ENCODE data around the gene PCSK9. TPM values are rescaled to one million over a fixed set of nuclear protein-coding genes. Genes with fewer than 3 reads are reported as not detected.

The PCSK9 gene
- polyA plus RNA-seq, 3 donors = not detected

GRCh38 chr1:55059302-55060132 lies 20.2 kb downstream of the PCSK9 start:
- Mint-ChIP-seq H3K27ac (no peak overlapping the region), H3K9me3 (peaks cover 0 to 3% (median 0%) of the 10 kb centered on the region in 7 donors), H3K27me3 (ENCODE audit: low read depth in 3 of 3) (peaks cover 2 to 12% (median 4%) of the 10 kb centered on the region in 3 donors), H3K4me1 (peaks cover 1% of the 10 kb centered on the region), H3K36me3 (no peaks in the 10 kb centered on the region), H3K4me3 (no peak overlapping the region)
- H3K4me2 ChIP-seq (replicated peaks; ENCODE audit: extremely low read depth, low read length, poor library complexity, severe bottlenecking) = no peak overlapping the region
- H3K36me3 ChIP-seq (replicated peaks in 1 of 2; ENCODE audit: control insufficient read depth in 1 of 2, insufficient read depth in 2 of 2, low read length in 2 of 2) = no peaks in the 10 kb centered on the region
- TF ChIP-seq, protein P1, sequence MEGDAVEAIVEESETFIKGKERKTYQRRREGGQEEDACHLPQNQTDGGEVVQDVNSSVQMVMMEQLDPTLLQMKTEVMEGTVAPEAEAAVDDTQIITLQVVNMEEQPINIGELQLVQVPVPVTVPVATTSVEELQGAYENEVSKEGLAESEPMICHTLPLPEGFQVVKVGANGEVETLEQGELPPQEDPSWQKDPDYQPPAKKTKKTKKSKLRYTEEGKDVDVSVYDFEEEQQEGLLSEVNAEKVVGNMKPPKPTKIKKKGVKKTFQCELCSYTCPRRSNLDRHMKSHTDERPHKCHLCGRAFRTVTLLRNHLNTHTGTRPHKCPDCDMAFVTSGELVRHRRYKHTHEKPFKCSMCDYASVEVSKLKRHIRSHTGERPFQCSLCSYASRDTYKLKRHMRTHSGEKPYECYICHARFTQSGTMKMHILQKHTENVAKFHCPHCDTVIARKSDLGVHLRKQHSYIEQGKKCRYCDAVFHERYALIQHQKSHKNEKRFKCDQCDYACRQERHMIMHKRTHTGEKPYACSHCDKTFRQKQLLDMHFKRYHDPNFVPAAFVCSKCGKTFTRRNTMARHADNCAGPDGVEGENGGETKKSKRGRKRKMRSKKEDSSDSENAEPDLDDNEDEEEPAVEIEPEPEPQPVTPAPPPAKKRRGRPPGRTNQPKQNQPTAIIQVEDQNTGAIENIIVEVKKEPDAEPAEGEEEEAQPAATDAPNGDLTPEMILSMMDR (IDR thresholded peaks at IDR 0.05) = no peak
- intact Hi-C loops (cut with micrococcal nuclease) = no loop called here
- 91% methylated on average over 12 of the region's 14 CpGs for WGBS (ENCODE audit: insufficient coverage)
- DNase-seq = no peak
- no peaks in the 10 kb centered on the region for H3K9me3 ChIP-seq (replicated peaks in 1 of 2; ENCODE audit: control insufficient read depth in 1 of 2, insufficient read depth in 1 of 2, low read length in 2 of 2)
- no peaks in the 10 kb centered on the region for H3K4me1 ChIP-seq (ENCODE audit: control insufficient read depth in 1 of 2, insufficient read depth in 2 of 2, low read length in 2 of 2)
- H3K4me3 ChIP-seq (replicated peaks in 1 of 3; ENCODE audit: low read depth in 2 of 3, low read length in 3 of 3) = no peak overlapping the region
- H3K27me3 ChIP-seq (ENCODE audit: control insufficient read depth in 2 of 2, insufficient read depth in 2 of 2, low read length in 2 of 2) = no peaks in the 10 kb centered on the region
- H2AFZ ChIP-seq (ENCODE audit: insufficient read depth, low read depth, low read length, poor library complexity, severe bottlenecking) = no peak overlapping the region
- H3K79me2 ChIP-seq (ENCODE audit: insufficient read depth, low read length) = no peaks in the 10 kb centered on the region
- H4K20me1 ChIP-seq (ENCODE audit: insufficient read depth, low read length) = no peaks in the 10 kb centered on the region
- no peak overlapping the region for H3K9ac ChIP-seq (ENCODE audit: insufficient read depth, low read length, poor library complexity, severe bottlenecking)
- H3K27ac ChIP-seq (ENCODE audit: low read depth in 1 of 2, low read length in 2 of 2) = no peak overlapping the region

GRCh38 chr1:55060133-55060999 lies 21.0 kb downstream of the PCSK9 start:
- 94% methylated on average over 11 of the region's 14 CpGs for WGBS (ENCODE audit: insufficient coverage)
- Mint-ChIP-seq H3K27ac (no peak overlapping the region), H3K9me3 (peaks cover 0 to 3% (median 0%) of the 10 kb centered on the region in 7 donors), H3K4me1 (peaks cover 1% of the 10 kb centered on the region), H3K36me3 (no peaks in the 10 kb centered on the region), H3K4me3 (no peak overlapping the region), H3K27me3 (ENCODE audit: low read depth in 3 of 3) (peaks cover 2 to 9% (median 4%) of the 10 kb centered on the region in 3 donors)
- Histone ChIP-seq H3K9me3 (replicated peaks in 1 of 2; ENCODE audit: control insufficient read depth in 1 of 2, insufficient read depth in 1 of 2, low read length in 2 of 2) (no peaks in the 10 kb centered on the region), H3K36me3 (replicated peaks in 1 of 2; ENCODE audit: control insufficient read depth in 1 of 2, insufficient read depth in 2 of 2, low read length in 2 of 2) (no peaks in the 10 kb centered on the region), H3K27ac (ENCODE audit: low read depth in 1 of 2, low read length in 2 of 2) (no peak overlapping the region), H2AFZ (ENCODE audit: insufficient read depth, low read depth, low read length, poor library complexity, severe bottlenecking) (no peak overlapping the region), H3K9ac (ENCODE audit: insufficient read depth, low read length, poor library complexity, severe bottlenecking) (no peak overlapping the region), H3K79me2 (ENCODE audit: insufficient read depth, low read length) (no peaks in the 10 kb centered on the region), H3K4me1 (ENCODE audit: control insufficient read depth in 1 of 2, insufficient read depth in 2 of 2, low read length in 2 of 2) (no peaks in the 10 kb centered on the region), H4K20me1 (ENCODE audit: insufficient read depth, low read length) (no peaks in the 10 kb centered on the region), H3K27me3 (ENCODE audit: control insufficient read depth in 2 of 2, insufficient read depth in 2 of 2, low read length in 2 of 2) (no peaks in the 10 kb centered on the region), H3K4me3 (replicated peaks in 1 of 3; ENCODE audit: low read depth in 2 of 3, low read length in 3 of 3) (no peak overlapping the region), H3K4me2 (replicated peaks; ENCODE audit: extremely low read depth, low read length, poor library complexity, severe bottlenecking) (no peak overlapping the region)
- DNase-seq = no peak
- intact Hi-C loops (cut with micrococcal nuclease) = no loop called here
- TF ChIP-seq, protein P1 (IDR thresholded peaks at IDR 0.05) = no peak
